ENCODE measurements around the gene INSIG1.

Gene INSIG1

GRCh38 chr7:155353256-155353897 is 55.7 kb downstream of the INSIG1 start:
- Histone ChIP-seq H3K27me3 (ENCODE audit: control insufficient read depth, insufficient read depth, low read length) (peaks cover 23% of the 10 kb centered on the region), H3K9me3 (ENCODE audit: control insufficient read depth, low read length) (no peaks in the 10 kb centered on the region), H3K9ac (ENCODE audit: low read length) (no peak overlapping the region), H3K4me3 (ENCODE audit: low read length) (no peak overlapping the region), H3K4me1 (ENCODE audit: control insufficient read depth, insufficient read depth, low read length) (no peaks in the 10 kb centered on the region), H3K36me3 (ENCODE audit: control insufficient read depth, insufficient read depth, low read length) (no peaks in the 10 kb centered on the region)

GRCh38 chr7:155354371-155355048 is 56.8 kb downstream of the INSIG1 start:
- Histone ChIP-seq H3K9ac (ENCODE audit: low read length) (no peak overlapping the region), H3K36me3 (ENCODE audit: control insufficient read depth, insufficient read depth, low read length) (no peaks in the 10 kb centered on the region), H3K9me3 (ENCODE audit: control insufficient read depth, low read length) (no peaks in the 10 kb centered on the region), H3K4me3 (ENCODE audit: low read length) (no peak overlapping the region), H3K4me1 (ENCODE audit: control insufficient read depth, insufficient read depth, low read length) (no peaks in the 10 kb centered on the region), H3K27me3 (ENCODE audit: control insufficient read depth, insufficient read depth, low read length) (peaks cover 25% of the 10 kb centered on the region)

GRCh38 chr7:155355176-155355575 is 57.5 kb downstream of the INSIG1 start:
- no peak overlapping the region for H3K4me3 ChIP-seq (ENCODE audit: low read length)
- H3K27me3 ChIP-seq (ENCODE audit: control insufficient read depth, insufficient read depth, low read length): peaks cover 27% of the 10 kb centered on the region
- H3K9ac ChIP-seq (ENCODE audit: low read length): no peak overlapping the region
- no peaks in the 10 kb centered on the region for H3K4me1 ChIP-seq (ENCODE audit: control insufficient read depth, insufficient read depth, low read length)
- no peaks in the 10 kb centered on the region for H3K9me3 ChIP-seq (ENCODE audit: control insufficient read depth, low read length)
- no peaks in the 10 kb centered on the region for H3K36me3 ChIP-seq (ENCODE audit: control insufficient read depth, insufficient read depth, low read length)

DNA sequence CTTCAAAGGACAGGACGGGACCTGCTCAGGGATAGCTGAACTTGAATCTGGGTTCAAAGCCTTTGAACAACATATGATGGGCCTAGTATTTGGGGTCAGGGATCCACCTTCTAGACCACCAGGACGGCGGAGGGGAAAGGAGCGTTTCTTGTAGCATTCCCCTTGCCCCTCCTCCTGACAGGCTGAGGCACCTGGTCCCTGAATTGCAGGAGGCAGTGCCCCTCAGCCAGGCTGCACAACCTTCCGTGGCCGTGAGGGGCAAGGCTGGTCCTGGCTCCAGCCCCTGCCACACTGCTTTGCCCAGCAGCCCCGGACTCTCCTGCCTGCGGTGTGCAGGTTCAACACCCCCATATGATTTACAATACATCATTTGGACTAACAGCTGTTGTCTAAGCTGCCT is 58.1 kb downstream of the INSIG1 start:
- no peaks in the 10 kb centered on the region for H3K4me1 ChIP-seq (ENCODE audit: control insufficient read depth, insufficient read depth, low read length)
- no peaks in the 10 kb centered on the region for H3K36me3 ChIP-seq (ENCODE audit: control insufficient read depth, insufficient read depth, low read length)
- peaks cover 28% of the 10 kb centered on the region for H3K27me3 ChIP-seq (ENCODE audit: control insufficient read depth, insufficient read depth, low read length)
- no peak overlapping the region for H3K9ac ChIP-seq (ENCODE audit: low read length)
- H3K4me3 ChIP-seq (ENCODE audit: low read length): no peak overlapping the region
- H3K9me3 ChIP-seq (ENCODE audit: control insufficient read depth, low read length): no peaks in the 10 kb centered on the region

- Histone ChIP-seq H3K4me1 (ENCODE audit: control insufficient read depth, insufficient read depth, low read length) (no peaks in the 10 kb centered on the region), H3K27me3 (ENCODE audit: control insufficient read depth, insufficient read depth, low read length) (peaks cover 33% of the 10 kb centered on the region)
Observed at GRCh38 chr7:155356323-155357105, 58.8 kb downstream of the INSIG1 start.

DNA sequence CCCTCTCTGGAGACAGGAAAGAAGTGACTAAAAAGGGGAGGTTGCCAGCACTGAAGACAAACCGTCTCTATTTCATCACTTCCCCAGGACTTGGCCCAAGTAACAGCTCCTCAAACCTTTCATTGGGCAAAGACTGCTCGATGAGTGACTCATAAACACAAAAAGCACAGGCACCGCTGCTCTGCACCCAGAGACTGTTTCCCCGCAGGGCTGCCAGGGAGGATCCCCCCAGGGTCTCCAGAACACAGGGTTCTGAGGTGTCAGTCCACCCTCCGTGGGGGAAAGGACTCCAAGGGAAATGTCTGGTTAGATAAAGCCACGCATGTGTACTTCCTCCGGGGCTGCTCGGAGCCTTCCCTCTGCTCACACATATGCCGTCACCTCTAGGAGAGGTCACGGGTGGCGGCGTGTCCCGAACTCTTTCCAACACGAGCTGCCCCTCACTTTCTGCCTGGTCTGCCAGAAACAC is 59.9 kb downstream of the INSIG1 start:
- Histone ChIP-seq H3K9ac (ENCODE audit: low read length) (no peak overlapping the region), H3K4me3 (ENCODE audit: low read length) (no peak overlapping the region), H3K27me3 (ENCODE audit: control insufficient read depth, insufficient read depth, low read length) (peaks cover 38% of the 10 kb centered on the region), H3K9me3 (ENCODE audit: control insufficient read depth, low read length) (no peaks in the 10 kb centered on the region), H3K4me1 (ENCODE audit: control insufficient read depth, insufficient read depth, low read length) (no peaks in the 10 kb centered on the region), H3K36me3 (ENCODE audit: control insufficient read depth, insufficient read depth, low read length) (no peaks in the 10 kb centered on the region)

More at GRCh38 chr7:155356323-155357105, 58.8 kb downstream of the INSIG1 start:
- Histone ChIP-seq H3K9me3 (ENCODE audit: control insufficient read depth, low read length) (no peaks in the 10 kb centered on the region), H3K4me3 (ENCODE audit: low read length) (no peak overlapping the region), H3K36me3 (ENCODE audit: control insufficient read depth, insufficient read depth, low read length) (no peaks in the 10 kb centered on the region), H3K9ac (ENCODE audit: low read length) (no peak overlapping the region)

- Histone ChIP-seq H3K4me3 (ENCODE audit: low read length) (no peak overlapping the region), H3K9me3 (ENCODE audit: control insufficient read depth, low read length) (no peaks in the 10 kb centered on the region), H3K36me3 (ENCODE audit: control insufficient read depth, insufficient read depth, low read length) (no peaks in the 10 kb centered on the region), H3K9ac (ENCODE audit: low read length) (no peak overlapping the region), H3K4me1 (ENCODE audit: control insufficient read depth, insufficient read depth, low read length) (no peaks in the 10 kb centered on the region), H3K27me3 (ENCODE audit: control insufficient read depth, insufficient read depth, low read length) (peaks cover 41% of the 10 kb centered on the region)
Observed at GRCh38 chr7:155358066-155358947, 60.6 kb downstream of the INSIG1 start.

DNA sequence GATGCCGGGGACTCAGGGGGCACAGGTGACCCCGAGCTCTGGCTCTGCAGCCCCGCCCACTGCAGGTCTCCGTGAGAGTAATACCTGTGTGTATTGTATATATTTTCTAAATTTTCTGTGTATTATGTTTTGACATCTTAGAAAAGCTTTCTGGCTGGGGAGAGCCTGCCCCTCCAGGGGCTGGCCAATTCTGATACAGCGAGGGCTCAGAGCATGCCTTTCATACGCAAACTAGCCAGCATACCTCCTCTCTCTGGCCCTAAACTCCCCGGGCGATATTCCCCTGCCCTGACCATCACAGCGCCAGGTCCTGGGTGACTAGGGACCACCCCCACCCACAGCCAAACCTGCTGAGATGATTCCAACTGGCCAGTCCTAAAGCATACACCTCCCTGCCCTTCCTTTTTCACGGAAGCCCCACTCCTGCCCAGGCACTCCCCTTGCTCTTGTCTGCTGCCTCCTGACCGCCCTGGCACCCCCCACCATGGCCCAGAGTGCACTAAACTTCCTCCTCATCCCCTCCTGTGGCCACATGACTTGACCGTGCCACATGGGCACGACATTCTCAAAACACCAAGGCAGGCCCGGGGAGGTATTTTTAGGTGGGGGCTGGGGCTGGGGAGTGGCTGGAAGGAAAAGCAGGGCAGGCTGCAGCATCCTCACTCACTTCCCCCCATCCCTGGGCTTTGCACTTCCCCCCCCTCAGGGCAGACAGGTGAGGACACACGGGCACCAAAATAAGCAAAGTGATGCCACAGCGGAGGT is 61.5 kb downstream of the INSIG1 start:
- Histone ChIP-seq H3K27me3 (ENCODE audit: control insufficient read depth, insufficient read depth, low read length) (peaks cover 44% of the 10 kb centered on the region), H3K9ac (ENCODE audit: low read length) (no peak overlapping the region), H3K36me3 (ENCODE audit: control insufficient read depth, insufficient read depth, low read length) (no peaks in the 10 kb centered on the region), H3K4me3 (ENCODE audit: low read length) (no peak overlapping the region), H3K9me3 (ENCODE audit: control insufficient read depth, low read length) (no peaks in the 10 kb centered on the region), H3K4me1 (ENCODE audit: control insufficient read depth, insufficient read depth, low read length) (no peaks in the 10 kb centered on the region)

All from mucosa of stomach (tissue), 1 donor.